ENCODE measurements around the gene NIN. TPM values are rescaled to one million over a fixed set of nuclear protein-coding genes. Genes with fewer than 3 reads are reported as not detected.

Gene NIN
- polyA plus RNA-seq, 1 donor from 2014 or later: 47.6 TPM

GRCh38 chr14:50676814-50677516 is 154.0 kb downstream of the NIN start:
- no peaks in the 10 kb centered on the region for H3K9me3 ChIP-seq (ENCODE audit: low read length)
- H3K27me3 ChIP-seq (ENCODE audit: insufficient read depth, low read depth, low read length): no peaks in the 10 kb centered on the region
- no peaks in the 10 kb centered on the region for H3K9me2 ChIP-seq (ENCODE audit: insufficient read depth, low read length)
- no peak overlapping the region for H3K9ac ChIP-seq (ENCODE audit: low read length)
- no peaks in the 10 kb centered on the region for H3K79me2 ChIP-seq (replicated peaks; ENCODE audit: insufficient read depth, low read length)
- no peak overlapping the region for H3K4me3 ChIP-seq (ENCODE audit: low read length)
- no peak overlapping the region for H3K27ac ChIP-seq (ENCODE audit: low read length)
- TF ChIP-seq EP300 (conservative IDR thresholded peaks at IDR 0.05; ENCODE audit: poor library complexity, severe bottlenecking): no peak
- no peak for TF ChIP-seq POLR2AphosphoS5 (IDR thresholded peaks at IDR 0.05)
- TF ChIP-seq EZH2 (IDR thresholded peaks at IDR 0.05; ENCODE audit: borderline replicate concordance, insufficient read depth, low read length, poor library complexity, severe bottlenecking): no peak
- no peak for TF ChIP-seq REST (IDR thresholded peaks at IDR 0.05; ENCODE audit: borderline replicate concordance)
- no peak for TF ChIP-seq TAF1 (IDR thresholded peaks at IDR 0.05; ENCODE audit: low read depth)
- no peak for TF ChIP-seq SMC3 (conservative IDR thresholded peaks at IDR 0.05; ENCODE audit: poor library complexity)
- no peak for TF ChIP-seq RAD21 (conservative IDR thresholded peaks at IDR 0.05)
- no peak for TF ChIP-seq CTCF (IDR thresholded peaks at IDR 0.05; ENCODE audit: poor library complexity, severe bottlenecking)
- no peak for TF ChIP-seq MXI1 (conservative IDR thresholded peaks at IDR 0.05; ENCODE audit: poor library complexity, severe bottlenecking)
- H4K20me1 ChIP-seq (ENCODE audit: insufficient read depth): no peaks in the 10 kb centered on the region
- no peak overlapping the region for H3K4me2 ChIP-seq (ENCODE audit: low read length)
- H2AFZ ChIP-seq (ENCODE audit: low read depth, low read length): no peak overlapping the region
- no peaks in the 10 kb centered on the region for H3F3A ChIP-seq (ENCODE audit: insufficient read depth, low read length, poor library complexity, severe bottlenecking)
- H3K36me3 ChIP-seq (ENCODE audit: insufficient read depth, low read length): no peaks in the 10 kb centered on the region

DNA sequence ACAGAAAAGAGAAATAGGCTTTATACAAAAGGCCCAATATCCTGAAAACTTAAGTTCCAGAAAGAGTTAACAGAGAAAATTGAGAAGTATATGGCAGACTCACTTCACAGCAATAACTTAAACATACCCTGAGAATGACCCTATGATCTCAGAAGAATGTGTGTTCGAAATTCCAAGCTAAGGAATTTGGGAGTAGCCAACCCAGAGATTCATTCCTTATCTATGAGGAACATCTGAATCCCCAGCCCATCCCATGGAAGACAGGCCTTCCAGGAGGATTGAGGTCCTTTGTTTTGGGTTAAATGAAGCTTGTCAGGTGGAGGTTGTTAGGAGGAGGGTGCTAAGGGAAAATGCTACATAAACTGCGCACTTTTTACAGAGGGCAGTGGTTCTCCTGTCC is 155.4 kb downstream of the NIN start:
- no peaks in the 10 kb centered on the region for H3K36me3 ChIP-seq (ENCODE audit: insufficient read depth, low read length)
- no peaks in the 10 kb centered on the region for H4K20me1 ChIP-seq (ENCODE audit: insufficient read depth)
- H3F3A ChIP-seq (ENCODE audit: insufficient read depth, low read length, poor library complexity, severe bottlenecking): no peaks in the 10 kb centered on the region
- TF ChIP-seq TAF1 (IDR thresholded peaks at IDR 0.05; ENCODE audit: low read depth) (no peak), MXI1 (conservative IDR thresholded peaks at IDR 0.05; ENCODE audit: poor library complexity, severe bottlenecking) (no peak), EP300 (conservative IDR thresholded peaks at IDR 0.05; ENCODE audit: poor library complexity, severe bottlenecking) (no peak), REST (IDR thresholded peaks at IDR 0.05; ENCODE audit: borderline replicate concordance) (no peak), SMC3 (conservative IDR thresholded peaks at IDR 0.05; ENCODE audit: poor library complexity) (no peak), RAD21 (conservative IDR thresholded peaks at IDR 0.05) (no peak), CTCF (IDR thresholded peaks at IDR 0.05; ENCODE audit: poor library complexity, severe bottlenecking) (no peak), POLR2AphosphoS5 (IDR thresholded peaks at IDR 0.05) (no peak), EZH2 (IDR thresholded peaks at IDR 0.05; ENCODE audit: borderline replicate concordance, insufficient read depth, low read length, poor library complexity, severe bottlenecking) (no peak)
- no peaks in the 10 kb centered on the region for H3K9me2 ChIP-seq (ENCODE audit: insufficient read depth, low read length)
- H3K79me2 ChIP-seq (replicated peaks; ENCODE audit: insufficient read depth, low read length): no peaks in the 10 kb centered on the region
- H3K9me3 ChIP-seq (ENCODE audit: low read length): no peaks in the 10 kb centered on the region
- H3K4me3 ChIP-seq (ENCODE audit: low read length): no peak overlapping the region
- H3K4me2 ChIP-seq (ENCODE audit: low read length): no peak overlapping the region
- H2AFZ ChIP-seq (ENCODE audit: low read depth, low read length): no peak overlapping the region
- H3K27me3 ChIP-seq (ENCODE audit: insufficient read depth, low read depth, low read length): no peaks in the 10 kb centered on the region
- H3K27ac ChIP-seq (ENCODE audit: low read length): no peak overlapping the region
- H3K9ac ChIP-seq (ENCODE audit: low read length): no peak overlapping the region
